ENCODE measurements around the gene KCNJ16.

GRCh38 chr17:70159980-70160379, 85.0 kb downstream of the KCNJ16 start:
- TF ChIP-seq, protein P1, sequence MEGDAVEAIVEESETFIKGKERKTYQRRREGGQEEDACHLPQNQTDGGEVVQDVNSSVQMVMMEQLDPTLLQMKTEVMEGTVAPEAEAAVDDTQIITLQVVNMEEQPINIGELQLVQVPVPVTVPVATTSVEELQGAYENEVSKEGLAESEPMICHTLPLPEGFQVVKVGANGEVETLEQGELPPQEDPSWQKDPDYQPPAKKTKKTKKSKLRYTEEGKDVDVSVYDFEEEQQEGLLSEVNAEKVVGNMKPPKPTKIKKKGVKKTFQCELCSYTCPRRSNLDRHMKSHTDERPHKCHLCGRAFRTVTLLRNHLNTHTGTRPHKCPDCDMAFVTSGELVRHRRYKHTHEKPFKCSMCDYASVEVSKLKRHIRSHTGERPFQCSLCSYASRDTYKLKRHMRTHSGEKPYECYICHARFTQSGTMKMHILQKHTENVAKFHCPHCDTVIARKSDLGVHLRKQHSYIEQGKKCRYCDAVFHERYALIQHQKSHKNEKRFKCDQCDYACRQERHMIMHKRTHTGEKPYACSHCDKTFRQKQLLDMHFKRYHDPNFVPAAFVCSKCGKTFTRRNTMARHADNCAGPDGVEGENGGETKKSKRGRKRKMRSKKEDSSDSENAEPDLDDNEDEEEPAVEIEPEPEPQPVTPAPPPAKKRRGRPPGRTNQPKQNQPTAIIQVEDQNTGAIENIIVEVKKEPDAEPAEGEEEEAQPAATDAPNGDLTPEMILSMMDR (IDR thresholded peaks at IDR 0.05; ENCODE audit: low read depth, low read length), result no peak
- TF ChIP-seq EZH2phosphoT487 (IDR thresholded peaks at IDR 0.05; ENCODE audit: low read depth), result no peak

All from OCI-LY3 (cell line).